ENCODE data around the gene SLC22A4.

SLC22A4 gene

DNA sequence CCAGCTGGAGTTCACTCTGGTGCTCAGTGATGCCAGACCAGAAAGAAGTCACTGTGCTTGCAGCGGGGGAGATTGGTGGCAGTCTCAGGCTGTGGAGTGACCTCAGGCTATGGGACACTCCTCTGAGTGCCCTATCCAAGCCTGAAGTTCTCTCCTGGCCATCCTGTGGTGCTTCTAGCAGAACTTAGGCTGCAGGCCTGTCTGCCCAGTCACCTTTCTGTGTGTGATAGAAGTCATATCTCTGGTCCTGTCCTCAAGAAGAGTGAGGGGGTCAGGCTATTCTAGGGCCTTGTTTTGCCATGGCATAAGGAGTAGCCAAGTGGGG, 27.4 kb upstream of the SLC22A4 start:
- Mint-ChIP-seq H3K9me3 (no peaks in the 10 kb centered on the region), H3K27me3 (peaks cover 15% of the 10 kb centered on the region), H3K27ac (no peak overlapping the region), H3K4me3 (no peak overlapping the region), H3K4me1 (peaks cover 5% of the 10 kb centered on the region), H3K36me3 (no peaks in the 10 kb centered on the region)
- CTCF ChIA-PET: no interaction called here
- DNase-seq: no peak

DNA sequence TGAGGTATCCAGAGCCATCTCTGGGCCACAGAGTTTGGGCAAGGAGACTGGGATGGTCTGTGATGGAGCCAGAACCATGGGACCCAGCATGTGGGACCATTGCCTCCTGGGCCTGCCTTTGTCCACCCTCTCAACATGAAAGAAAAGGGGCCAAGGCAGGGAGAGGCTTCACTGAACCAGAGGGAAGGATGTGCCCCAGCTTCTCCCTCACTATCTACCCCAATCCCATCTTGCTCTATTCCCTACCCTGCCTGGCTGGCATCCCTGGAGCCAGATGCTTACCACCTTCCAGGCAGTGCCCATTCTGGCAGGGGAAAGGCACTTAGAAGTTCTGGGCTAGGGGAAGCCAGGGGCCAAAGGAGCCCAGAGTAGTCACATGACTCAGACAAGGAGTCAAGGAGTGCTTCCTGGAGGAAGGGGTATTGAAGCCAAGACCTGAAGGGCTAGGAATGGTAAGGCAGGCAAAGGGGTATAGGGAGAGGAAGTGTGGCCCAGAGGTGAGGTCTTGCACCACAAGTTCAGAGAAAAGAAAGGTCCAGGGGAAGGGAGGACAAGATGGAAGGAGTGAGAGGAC, 26.9 kb upstream of the SLC22A4 start:
- no peaks in the 10 kb centered on the region for H3K36me3 Mint-ChIP-seq
- CTCF ChIA-PET: interaction anchor here (1.3 kb wide), 1 partner anchor 29 kb away, joined by 4 read pairs; no protein-coding TSS in a partner anchor

DNA sequence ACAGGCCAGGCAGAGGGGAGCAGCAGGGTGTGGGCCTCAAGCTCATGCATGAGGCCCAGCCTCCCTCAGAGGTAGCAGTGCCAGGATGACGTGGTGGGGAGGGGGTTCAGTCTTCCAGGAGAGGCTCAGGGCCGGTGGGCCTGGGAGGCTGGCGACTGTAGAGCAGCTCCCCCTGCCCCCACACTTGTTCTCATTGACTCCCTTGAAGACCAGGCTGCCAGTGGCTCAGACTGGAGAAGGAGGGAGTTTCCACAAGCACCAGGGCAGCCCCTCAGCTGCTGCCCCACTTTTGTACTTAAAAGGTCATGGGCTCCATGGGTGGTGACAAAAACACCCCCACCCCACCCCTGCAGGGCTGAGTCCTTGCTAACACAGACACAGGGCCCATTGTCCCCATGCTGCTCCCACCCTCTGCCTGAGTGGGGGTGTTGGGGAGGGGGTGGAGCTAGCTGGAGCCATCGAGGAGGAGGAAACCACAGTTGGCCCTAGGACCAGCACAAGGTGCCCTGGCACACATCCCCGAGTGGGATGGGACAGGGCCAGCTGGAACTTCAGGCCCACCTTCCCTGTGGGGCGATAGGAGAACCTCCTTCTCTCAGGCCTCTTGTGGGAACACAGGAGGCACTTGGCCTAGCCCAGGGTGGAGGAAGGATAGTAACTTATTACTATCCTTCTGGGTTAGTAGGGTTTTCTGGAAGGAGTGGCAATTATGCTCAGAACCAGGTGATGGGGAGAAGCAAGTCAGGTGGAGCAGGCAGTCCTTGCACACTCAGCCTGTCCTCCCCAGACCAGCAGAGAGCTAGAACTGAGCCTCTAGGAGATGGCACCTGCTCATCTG, 26.0 kb upstream of the SLC22A4 start:
- no peak overlapping the region for H3K4me3 Mint-ChIP-seq
- CTCF ChIA-PET: interaction anchor here (1.3 kb wide), 1 partner anchor 30 kb away, joined by 4 read pairs; no protein-coding TSS in a partner anchor
- peaks cover 8% of the 10 kb centered on the region for H3K4me1 Mint-ChIP-seq
- no peaks in the 10 kb centered on the region for H3K9me3 Mint-ChIP-seq
- H3K27ac Mint-ChIP-seq: no peak overlapping the region
- no peaks in the 10 kb centered on the region for H3K36me3 Mint-ChIP-seq
- H3K27me3 Mint-ChIP-seq: peaks cover 28% of the 10 kb centered on the region
- no peak for DNase-seq

More for the DNA sequence above, 26.9 kb upstream of the SLC22A4 start:
- no peak for DNase-seq
- H3K9me3 Mint-ChIP-seq: no peaks in the 10 kb centered on the region
- peaks cover 20% of the 10 kb centered on the region for H3K27me3 Mint-ChIP-seq
- H3K27ac Mint-ChIP-seq: no peak overlapping the region
- no peak overlapping the region for H3K4me3 Mint-ChIP-seq
- H3K4me1 Mint-ChIP-seq: peaks cover 6% of the 10 kb centered on the region

DNA sequence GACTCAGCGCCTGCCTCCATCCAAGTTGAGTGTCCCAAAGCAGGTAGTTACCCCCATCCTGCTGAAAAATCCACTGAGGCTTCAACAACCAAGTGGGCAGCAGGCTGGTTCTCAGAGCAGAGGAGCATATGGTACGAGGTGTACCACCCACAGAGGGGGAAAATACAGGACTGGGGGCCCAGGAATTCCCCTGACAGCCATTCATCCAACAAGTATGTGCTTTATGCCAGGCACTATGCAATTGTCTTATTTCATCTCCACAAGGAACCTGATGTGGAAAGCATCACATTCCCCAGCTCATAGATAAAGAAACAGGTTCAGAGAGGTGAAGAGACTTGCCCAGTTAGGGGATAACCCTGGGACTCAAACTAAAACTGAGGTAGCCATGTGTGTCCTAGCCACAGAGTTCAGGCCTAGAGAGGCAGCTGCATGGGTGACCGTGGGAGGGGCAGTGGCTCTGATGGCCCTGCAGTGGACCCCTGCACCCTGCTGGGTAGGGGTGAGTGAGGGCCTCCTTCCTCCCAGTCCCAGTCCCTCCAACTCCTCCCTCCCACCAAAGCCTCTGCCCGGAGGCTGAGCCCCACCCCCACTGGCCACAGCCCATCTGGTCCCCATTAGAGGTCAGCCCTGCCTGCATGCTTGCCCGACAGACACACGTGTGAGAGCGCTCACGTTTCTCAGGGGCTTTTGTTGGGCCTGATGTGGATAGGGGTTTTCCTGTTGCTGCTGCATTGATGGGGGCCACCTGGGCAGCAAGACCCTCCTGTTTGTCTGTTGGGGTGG, 25.2 kb upstream of the SLC22A4 start:
- CTCF ChIA-PET: interaction anchor here (1.7 kb wide), 1 partner anchor 10 kb away, joined by 5 read pairs; no protein-coding TSS in a partner anchor
- Mint-ChIP-seq H3K27me3 (peaks cover 31% of the 10 kb centered on the region), H3K9me3 (no peaks in the 10 kb centered on the region), H3K27ac (no peak overlapping the region), H3K4me1 (peaks cover 8% of the 10 kb centered on the region), H3K4me3 (no peak overlapping the region), H3K36me3 (no peaks in the 10 kb centered on the region)
- no peak for DNase-seq

DNA sequence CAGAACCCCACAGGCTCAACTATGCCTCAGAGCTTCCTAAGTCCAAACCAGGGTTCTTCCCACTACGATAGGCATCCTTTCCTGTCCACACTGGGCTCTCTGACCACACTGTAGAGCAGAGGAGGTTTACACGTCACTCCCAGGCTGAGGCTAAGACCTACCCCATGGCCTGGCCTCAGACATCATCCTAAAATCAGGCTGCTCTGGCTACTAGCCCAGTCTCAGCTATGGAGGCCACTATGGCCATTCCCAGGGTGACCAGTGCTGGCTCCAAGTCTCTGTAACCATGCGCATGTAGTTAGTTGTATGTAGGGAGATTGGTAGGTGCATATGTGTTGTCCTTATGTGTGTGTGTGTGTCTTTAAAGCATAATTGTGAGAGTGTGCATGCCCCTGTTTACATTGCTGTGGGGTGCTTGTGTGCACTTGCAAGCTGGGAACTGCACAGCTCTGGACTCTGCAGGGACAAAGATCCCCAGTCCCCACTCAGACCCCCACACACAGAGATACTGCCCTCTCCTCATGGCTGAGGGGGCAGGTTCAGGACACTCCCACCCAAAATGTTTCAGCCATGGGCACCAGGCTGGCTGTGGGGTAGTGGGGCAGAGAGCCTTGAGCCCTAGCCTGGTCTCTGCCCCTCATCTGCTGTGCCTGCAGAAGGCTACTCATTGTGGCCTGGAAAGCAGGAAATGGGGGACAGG, 24.4 kb upstream of the SLC22A4 start:
- Mint-ChIP-seq H3K9me3 (no peaks in the 10 kb centered on the region), H3K36me3 (no peaks in the 10 kb centered on the region), H3K4me3 (no peak overlapping the region), H3K27ac (no peak overlapping the region), H3K4me1 (peaks cover 8% of the 10 kb centered on the region), H3K27me3 (peaks cover 39% of the 10 kb centered on the region)
- DNase-seq: no peak
- CTCF ChIA-PET: interaction anchor here (1.7 kb wide), 1 partner anchor 9 kb away, joined by 5 read pairs; no protein-coding TSS in a partner anchor

DNA sequence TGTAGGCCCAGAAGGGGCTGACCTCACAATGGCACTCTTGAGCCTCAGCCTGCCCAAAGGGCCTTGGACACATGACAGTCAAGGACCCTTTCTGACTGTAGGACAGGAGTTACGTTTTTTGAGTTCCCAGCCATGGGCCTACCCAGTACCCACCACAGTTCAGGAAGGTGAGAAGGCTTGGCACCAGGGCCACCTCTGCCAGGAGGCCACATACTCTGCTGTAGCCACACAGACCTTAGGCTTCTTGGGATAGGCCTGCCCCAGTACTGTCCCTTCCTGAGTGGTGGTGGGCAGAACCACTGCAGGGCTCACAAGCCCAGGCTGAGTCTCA, 23.9 kb upstream of the SLC22A4 start:
- peaks cover 44% of the 10 kb centered on the region for H3K27me3 Mint-ChIP-seq
- no peak overlapping the region for H3K4me3 Mint-ChIP-seq
- H3K27ac Mint-ChIP-seq: no peak overlapping the region
- no peaks in the 10 kb centered on the region for H3K36me3 Mint-ChIP-seq
- DNase-seq: no peak
- CTCF ChIA-PET: interaction anchor here (1.7 kb wide), 1 partner anchor 8 kb away, joined by 5 read pairs; no protein-coding TSS in a partner anchor
- peaks cover 8% of the 10 kb centered on the region for H3K4me1 Mint-ChIP-seq
- no peaks in the 10 kb centered on the region for H3K9me3 Mint-ChIP-seq

DNA sequence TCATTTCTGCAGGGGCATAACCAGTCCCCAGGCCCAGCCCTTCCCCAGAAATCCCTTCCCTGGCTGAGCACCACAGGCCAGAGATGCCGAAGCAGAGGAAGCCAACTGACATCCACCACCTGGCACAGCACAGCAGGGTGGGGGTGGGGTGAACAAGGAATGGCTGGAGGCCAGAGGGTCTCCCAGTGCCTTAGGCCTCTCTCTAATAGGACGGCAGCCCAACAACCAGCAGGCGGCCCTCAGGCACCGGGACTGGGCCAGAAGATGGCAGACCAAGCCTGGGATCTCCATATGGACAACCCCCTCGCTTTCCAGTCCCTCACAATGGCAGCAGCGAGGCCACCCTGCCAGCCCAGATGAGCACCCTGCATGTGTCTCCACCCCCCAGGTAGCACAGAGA, 23.5 kb upstream of the SLC22A4 start:
- H3K27me3 Mint-ChIP-seq: peaks cover 48% of the 10 kb centered on the region
- CTCF ChIA-PET: interaction anchor here (1.1 to 1.7 kb wide), 2 partner anchors 8 to 232 kb away, joined by 3 to 5 read pairs; no protein-coding TSS in a partner anchor

DNA sequence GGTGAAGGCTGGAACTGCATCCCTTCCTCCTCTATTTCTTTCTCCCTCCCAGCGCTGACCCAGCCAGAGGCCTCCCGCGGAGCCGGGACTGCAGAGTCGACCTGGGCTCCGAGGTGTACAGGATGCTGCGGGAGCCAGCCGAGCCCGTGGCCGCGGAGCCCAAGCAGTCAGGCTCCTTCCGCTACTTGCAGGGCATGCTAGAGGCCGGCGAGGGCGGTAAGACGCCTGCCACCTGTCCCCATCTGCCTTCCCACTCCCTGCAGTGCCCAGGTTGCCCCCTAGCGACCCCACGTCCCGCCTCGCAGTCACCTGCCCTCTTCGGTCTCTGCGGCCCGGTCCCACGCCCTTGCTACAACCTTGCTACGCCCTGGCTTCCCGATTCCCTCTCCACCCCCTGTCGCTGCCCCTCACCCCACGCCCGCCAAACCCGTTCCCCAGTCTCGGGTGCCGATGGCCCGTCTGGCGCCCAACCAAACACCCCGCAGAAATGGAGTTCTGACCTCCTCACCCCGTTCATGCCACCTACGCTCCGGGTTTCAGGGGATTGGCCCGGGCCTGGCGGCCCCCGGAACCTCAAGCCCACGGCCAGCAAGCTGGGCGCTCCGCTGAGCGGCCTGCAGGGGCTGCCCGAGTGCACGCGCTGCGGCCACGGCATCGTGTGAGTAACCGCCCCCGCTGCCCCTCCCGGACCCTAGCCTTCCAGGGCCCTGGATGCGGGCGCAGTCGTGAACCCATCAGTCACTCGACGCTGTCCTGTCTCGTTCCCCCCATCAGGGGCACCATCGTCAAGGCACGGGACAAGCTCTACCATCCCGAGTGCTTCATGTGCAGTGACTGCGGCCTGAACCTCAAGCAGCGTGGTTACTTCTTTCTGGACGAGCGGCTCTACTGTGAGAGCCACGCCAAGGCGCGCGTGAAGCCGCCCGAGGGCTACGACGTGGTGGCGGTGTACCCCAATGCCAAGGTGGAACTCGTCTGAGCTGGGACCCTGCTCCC, 22.6 kb upstream of the SLC22A4 start:
- no peaks in the 10 kb centered on the region for H3K36me3 Mint-ChIP-seq
- peaks cover 8% of the 10 kb centered on the region for H3K4me1 Mint-ChIP-seq
- no peak overlapping the region for H3K4me3 Mint-ChIP-seq
- no peaks in the 10 kb centered on the region for H3K9me3 Mint-ChIP-seq
- no peak overlapping the region for H3K27ac Mint-ChIP-seq
- DNase-seq: peak; percentile 46
- CTCF ChIA-PET: interaction anchor here (0.9 to 2.9 kb wide), 20 partner anchors 8 to 231 kb away, joined by 3 to 18 read pairs (median 5); partner anchors contain the start of genes PDLIM4, SLC22A4 and SLC22A5
- H3K27me3 Mint-ChIP-seq: peaks cover 51% of the 10 kb centered on the region

More for the DNA sequence above, 23.5 kb upstream of the SLC22A4 start:
- no peaks in the 10 kb centered on the region for H3K9me3 Mint-ChIP-seq
- no peak for DNase-seq
- H3K4me3 Mint-ChIP-seq: no peak overlapping the region
- H3K27ac Mint-ChIP-seq: no peak overlapping the region
- peaks cover 8% of the 10 kb centered on the region for H3K4me1 Mint-ChIP-seq
- H3K36me3 Mint-ChIP-seq: no peaks in the 10 kb centered on the region

DNA sequence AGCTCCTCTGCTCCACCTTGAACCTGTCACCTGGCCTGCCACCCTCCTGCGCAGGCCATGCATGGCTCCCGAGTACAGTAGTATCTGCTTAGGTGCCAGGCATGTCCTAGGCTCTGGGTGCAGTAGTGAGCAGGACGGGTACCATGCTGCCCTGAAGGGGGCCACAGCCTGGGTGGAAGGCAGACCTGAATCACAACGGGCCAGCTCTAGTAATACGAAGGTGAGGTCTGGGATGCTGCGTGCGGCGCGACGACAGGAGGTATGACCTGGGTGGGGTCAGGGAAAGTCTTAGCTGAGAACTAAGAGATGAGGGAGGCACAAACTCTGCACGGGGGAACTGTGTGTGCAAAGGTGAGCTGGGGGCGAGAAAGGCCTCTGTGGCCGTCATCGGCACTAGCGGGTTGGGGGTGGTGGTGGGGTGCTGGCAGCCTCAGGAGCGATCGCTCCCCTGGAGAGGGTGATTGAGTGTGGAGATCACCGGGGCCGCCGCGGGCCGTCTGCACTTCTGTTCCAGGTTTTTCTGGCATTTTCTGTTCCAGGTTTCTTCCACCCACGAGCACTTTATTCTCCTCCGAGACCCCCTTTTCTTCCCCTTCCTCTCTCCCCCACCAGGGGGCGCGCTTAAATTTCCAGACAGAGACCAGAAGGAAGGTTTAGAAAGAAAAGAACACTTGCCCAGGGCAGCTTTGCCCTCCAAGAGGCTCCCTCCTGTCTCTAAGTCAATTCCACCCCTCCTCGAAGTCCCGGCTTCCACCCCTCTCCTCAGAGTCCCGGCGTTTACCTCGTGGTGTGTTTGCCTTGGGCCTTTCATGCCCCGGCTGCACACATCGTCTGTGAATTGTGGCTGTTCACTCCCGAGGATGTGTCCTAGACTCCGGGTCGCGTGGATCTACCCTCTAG, 21.6 kb upstream of the SLC22A4 start:
- H3K4me3 Mint-ChIP-seq: no peak overlapping the region
- peak; percentile 74 for DNase-seq
- CTCF ChIA-PET: interaction anchor here (0.7 to 2.9 kb wide), 23 partner anchors 9 to 228 kb away, joined by 3 to 18 read pairs (median 5); partner anchors contain the start of genes PDLIM4, SLC22A4 and SLC22A5
- peaks cover 51% of the 10 kb centered on the region for H3K27me3 Mint-ChIP-seq
- peaks cover 8% of the 10 kb centered on the region for H3K4me1 Mint-ChIP-seq
- H3K27ac Mint-ChIP-seq: no peak overlapping the region
- no peaks in the 10 kb centered on the region for H3K9me3 Mint-ChIP-seq
- no peaks in the 10 kb centered on the region for H3K36me3 Mint-ChIP-seq

DNA sequence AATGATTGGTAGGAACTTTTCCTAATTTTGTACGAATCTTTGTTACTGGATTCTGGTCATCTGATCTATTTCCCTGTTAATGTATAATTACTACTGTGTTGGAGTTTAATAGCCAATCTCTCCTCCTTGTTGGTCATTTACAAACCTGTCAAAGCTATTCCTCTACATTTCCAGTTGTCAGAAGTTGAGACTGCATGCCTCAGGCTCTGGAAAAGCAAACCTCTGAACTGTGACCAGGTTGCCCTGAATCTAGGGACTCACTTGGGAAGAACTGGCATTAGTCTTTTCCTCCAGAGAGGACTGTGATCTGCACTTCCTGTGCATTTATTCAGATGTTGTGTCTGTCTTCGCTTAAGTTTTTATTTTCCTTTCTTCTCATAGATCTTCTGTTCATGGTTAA, 20.6 kb upstream of the SLC22A4 start:
- H3K4me1 Mint-ChIP-seq: peaks cover 8% of the 10 kb centered on the region
- DNase-seq: no peak
- H3K27me3 Mint-ChIP-seq: peaks cover 51% of the 10 kb centered on the region
- H3K9me3 Mint-ChIP-seq: no peaks in the 10 kb centered on the region
- CTCF ChIA-PET: interaction anchor here (0.7 to 2.9 kb wide), 11 partner anchors 8 to 227 kb away, joined by 3 to 18 read pairs (median 5); partner anchors contain the start of gene SLC22A5
- H3K4me3 Mint-ChIP-seq: no peak overlapping the region
- H3K36me3 Mint-ChIP-seq: no peaks in the 10 kb centered on the region
- no peak overlapping the region for H3K27ac Mint-ChIP-seq

DNA sequence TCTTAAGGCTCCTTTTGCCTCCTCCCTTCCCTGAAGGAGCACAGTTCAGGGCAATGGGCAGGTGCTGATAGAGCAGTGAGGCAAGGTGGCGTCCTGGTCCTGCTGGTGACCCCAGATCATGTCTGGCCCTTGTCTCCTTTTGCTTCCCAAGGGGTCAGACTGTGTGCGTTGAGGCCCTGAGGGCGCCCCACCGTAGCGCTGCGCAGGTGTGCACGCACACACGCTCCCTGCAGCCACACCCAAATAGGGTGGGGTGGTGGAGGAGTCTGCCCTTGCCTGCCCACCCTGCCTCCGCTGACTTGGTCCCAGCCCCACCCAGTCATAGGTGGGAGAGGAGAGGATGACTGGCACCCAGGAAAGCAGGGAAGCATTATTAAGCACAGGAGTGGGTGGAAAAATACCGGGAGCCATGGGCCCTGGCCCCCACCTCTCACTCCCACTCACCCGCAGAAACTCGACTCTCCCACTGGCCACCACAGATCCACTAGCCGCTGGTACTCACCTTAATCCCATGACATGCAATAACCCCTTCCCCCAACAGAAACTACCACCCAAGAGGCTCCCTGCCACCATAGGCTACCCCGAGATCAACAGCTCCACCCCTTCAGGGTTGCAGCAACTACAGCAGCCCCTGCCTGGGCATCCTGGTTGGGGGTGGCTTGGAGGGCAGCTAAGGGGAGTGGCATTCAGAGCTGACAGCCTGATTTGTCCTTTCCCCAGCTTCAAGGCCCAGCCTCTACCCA, 20.0 kb upstream of the SLC22A4 start:
- H3K27me3 Mint-ChIP-seq: peaks cover 54% of the 10 kb centered on the region
- no peaks in the 10 kb centered on the region for H3K36me3 Mint-ChIP-seq
- H3K9me3 Mint-ChIP-seq: no peaks in the 10 kb centered on the region
- peaks cover 8% of the 10 kb centered on the region for H3K4me1 Mint-ChIP-seq
- DNase-seq: no peak
- H3K27ac Mint-ChIP-seq: no peak overlapping the region
- no peak overlapping the region for H3K4me3 Mint-ChIP-seq
- CTCF ChIA-PET: interaction anchor here (0.7 to 2.9 kb wide), 6 partner anchors 11 to 227 kb away, joined by 3 to 12 read pairs (median 4); partner anchors contain the start of gene SLC22A5
